GM19328 (cell line): ENCODE measurements around the gene GPRIN3.
A peak's percentile ranks its signal among the peaks of the same experiment; 100 is the strongest.
"Not testable (repeated sequence)": the region's sequence is repeated elsewhere in the genome, so short reads cannot be mapped to it uniquely, and the experiment has no call there.

Experiments used
- ATAC-seq: cut with Tn5 transposase; IDR thresholded peaks from one replicate; pipeline ENCODE4 v1.9.1; 2021; ENCODE audit warnings: mild to moderate bottlenecking, moderate library complexity; ENCODE audit not compliant: unreplicated experiment

Gene GPRIN3

DNA sequence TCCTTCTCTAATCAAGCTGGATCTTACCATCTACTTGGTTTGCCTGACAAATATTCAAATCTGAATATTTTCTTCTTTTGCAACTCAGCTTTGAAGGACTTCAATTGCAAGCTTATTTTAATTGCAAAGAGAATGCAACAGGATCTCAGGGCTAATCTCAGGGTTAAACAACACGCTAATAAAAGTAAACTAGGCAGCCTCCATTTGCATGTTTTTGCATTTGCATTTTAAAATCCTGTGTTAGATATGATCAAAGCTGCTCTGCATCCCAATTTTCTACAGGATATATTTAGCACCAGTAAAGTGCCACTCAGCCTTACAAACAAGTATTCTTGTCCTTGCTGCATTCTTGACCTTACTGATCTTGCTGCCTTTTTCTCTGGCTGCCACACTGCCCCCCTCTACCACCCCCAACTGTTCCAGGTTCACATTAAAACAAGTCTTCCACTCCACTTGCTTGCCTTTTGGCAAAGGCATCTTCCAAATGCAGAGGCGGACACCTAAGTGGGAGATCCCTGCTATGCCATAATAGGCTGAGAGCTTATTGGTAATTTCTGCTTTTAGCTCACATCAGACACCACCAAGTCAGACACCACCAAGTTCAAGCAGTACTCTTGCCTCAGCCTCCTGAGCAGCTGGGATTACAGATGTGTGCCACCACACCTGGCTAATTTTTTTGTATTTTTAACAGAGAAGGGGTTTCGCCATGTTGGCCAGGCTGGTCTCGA, 48.1 kb downstream of the GPRIN3 start:
- no peak for ATAC-seq

DNA sequence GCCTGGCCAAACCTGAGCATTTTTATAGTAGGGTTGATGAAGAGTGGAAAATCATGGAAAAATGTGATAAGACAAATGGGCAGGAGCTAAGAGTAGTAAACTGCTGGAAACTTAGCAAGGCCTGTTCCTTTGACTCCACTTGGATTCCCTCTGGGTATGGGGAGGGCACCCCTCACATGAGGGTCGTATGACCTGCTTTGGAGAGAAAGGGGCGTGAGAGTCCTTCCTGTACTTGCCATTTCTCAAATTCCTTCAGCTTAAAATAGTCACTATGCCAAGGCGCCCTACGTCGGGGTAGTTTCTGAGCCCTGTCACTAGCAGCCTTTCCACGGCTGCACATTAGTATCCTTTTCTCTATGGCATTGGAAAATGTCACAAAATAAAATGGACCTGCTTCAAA, 49.1 kb downstream of the GPRIN3 start:
- no peak for ATAC-seq

DNA sequence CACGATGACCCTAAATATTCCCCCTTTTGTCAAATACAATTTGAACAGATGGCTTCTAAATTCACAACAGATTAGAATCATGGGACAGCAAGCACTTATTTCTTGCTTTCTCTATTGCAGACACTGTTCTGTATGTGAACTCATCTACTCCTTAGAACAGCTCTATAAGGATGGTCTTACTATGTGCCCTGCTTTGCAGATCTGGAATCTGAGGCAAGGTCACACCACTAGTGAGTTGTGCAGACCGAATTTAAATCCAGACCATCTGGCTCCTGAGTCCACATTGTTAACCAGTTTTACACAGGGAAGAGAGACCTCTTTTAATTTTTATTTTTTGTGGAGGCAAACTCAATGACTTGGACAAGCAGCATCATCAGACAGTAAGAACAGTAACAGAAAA, 50.2 kb downstream of the GPRIN3 start:
- no peak for ATAC-seq

DNA sequence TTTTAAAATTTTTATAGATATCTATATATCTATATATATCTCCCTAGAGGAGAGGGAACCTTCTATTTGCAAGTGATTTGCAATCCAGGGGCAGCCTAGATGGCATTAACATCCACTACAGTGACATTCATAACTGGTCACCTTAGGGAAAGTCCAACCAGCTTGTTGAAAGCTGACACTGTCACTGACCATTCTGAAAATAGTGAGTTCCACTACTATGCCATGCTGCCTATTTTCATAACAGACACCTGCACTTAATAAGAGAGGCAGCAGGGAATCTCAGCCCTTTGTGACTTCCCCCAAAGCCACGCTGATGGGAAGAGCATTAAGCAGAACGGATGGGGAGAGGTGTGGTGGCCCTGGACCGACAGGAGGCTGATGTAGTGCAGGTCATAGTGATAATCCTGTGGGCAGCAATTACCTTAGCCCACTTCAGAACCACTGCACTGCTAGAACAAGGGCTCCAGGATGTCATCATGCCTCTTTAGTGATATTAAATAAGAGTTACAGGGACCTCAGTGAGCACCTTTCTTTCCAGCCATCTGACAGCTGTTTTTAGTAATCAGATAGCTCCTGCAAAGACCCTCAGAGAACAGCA, 51.3 kb downstream of the GPRIN3 start:
- ATAC-seq, result no peak

DNA sequence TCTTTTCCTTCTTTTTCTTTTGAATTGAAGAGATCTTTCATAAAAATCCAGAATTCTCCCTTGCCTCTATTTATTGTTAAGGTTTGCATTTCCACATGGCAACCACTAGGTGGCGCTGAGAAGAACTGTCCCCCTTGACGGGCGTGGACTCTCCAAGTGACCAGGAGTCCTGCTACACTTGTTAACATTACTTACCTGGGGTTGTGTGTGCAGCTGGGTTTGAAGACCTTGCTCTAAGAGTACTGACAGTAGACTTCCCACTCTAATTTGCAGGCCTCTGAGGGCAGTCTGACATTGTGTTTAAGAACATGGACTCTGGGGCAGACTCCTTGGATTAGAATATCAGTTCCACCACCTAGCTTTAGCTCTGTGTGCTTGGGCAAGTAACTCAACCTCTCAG, 52.8 kb downstream of the GPRIN3 start:
- no peak for ATAC-seq

DNA sequence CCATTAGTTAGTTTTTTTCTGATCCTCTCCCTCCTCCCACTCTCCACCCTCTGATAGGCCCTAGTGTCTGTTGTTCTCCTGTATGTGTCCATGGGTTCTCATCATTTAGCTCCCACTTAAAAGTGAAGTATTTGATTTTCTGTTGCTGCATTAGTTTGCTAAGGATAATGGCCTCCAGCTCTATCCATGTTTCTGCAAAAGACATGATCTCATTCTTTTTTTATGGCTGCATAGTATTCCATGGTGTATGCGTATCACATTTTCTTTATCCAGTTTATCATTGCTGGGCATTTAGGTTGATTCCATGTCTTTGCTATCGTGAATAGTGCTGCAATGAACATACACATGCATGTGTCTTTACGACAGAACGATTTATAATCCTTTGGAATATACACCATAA, 53.3 kb downstream of the GPRIN3 start:
- not testable (repeated sequence) for ATAC-seq

DNA sequence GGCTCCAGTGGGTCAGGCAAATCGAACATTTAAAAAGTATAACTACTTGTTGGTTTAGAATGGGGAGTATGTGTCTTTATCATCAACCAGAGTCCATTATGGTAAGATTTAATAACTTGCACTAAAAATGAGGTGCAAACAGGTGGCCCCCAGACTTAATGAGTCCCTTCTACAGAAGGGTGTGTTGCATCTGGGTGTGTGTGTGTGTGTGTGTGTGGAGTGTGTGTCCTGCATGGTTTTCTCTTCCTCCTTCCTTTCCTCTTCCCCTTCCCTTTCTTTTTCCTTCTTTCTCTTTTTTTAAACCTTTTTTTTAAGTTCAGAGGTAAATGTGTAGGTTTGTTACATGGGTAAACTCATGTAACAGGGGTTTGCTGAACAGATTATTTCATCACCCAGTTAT, 53.7 kb downstream of the GPRIN3 start:
- ATAC-seq, result no peak

DNA sequence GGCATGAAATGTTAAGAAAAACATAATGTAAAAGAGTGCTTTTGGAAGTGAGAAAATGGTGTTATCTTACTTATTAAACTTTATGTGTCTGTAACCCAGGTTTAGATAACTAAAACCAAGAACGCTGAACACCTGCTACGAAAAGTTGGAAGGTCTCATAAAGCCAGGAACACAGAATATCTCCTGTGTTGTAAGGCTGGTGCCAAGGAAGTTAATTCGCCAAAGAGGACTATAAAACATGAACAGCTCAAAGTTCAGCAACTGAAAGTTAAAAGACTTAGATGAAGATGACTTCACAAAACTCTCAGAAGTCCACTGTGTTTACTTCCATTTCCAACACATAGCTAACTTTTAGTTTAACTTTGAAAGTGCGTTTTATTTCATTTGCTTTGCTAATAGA, 54.3 kb downstream of the GPRIN3 start:
- ATAC-seq, result no peak

DNA sequence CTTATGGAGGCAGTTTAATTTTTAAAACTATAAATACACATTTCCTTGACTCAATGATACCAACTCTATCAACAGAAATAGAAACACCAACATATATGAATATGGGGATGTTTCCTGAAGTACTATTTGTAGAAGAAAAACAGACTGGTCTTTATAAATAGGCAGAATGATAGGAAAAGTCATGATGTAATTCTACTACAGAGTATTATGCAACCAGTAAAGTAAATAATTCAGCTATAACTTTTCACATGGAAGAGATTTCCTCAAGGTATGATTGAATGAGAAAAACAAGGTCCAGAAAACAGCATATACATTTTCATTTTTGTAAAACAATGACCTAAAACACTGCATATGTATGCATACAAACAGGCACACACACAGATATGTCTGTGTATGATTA, 56.2 kb downstream of the GPRIN3 start:
- ATAC-seq, result no peak

DNA sequence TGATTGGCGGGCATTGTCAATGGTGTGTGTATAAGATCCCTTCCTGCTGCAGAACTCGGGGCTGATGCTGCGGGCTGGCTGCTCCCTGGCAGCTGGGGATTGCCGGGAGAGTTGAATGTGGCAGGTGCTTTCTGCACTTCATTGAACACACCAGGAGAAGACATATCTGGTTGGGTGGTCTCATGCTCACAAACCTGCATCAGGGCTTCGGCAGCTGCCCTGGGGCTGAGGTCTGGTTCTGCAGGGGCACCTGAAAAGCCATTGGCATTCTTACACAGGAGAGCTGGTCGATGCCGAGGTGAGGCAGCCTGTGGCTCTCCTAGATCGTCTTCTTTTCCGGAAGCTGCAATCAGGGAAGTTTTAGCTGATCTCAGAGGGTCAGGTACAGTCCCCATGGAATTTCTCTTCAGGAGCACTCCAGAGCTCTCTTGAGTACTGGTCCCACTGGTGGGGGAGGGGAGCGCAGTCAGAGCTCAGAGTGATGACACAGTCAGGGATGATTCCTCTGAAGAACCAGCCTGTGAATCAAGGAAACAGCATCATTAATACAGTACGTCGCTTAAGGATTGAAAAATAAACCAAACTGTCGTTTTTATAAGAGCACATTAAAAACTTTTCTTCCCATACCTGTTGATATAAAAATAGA, 57.8 kb downstream of the GPRIN3 start:
- ATAC-seq, result no peak

DNA sequence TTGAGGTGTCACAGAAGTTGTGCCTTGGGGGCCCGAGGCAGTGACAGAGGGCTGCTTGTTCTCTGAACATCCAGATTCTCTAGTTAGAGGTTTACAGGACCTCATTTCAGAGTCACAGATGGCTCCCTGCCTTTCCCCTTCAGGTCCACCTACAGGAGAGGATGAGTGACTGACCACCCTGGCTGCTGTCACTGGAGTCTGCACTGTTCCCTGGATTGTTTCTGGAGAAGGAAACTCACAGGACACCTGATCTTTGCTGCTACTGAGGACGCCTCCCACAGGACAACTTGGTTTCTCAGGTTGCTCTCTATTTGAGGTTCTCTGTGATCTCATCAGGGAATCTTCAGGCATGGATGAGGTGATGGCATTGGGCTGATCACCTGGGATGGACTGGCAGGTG, 58.3 kb downstream of the GPRIN3 start:
- no peak for ATAC-seq

DNA sequence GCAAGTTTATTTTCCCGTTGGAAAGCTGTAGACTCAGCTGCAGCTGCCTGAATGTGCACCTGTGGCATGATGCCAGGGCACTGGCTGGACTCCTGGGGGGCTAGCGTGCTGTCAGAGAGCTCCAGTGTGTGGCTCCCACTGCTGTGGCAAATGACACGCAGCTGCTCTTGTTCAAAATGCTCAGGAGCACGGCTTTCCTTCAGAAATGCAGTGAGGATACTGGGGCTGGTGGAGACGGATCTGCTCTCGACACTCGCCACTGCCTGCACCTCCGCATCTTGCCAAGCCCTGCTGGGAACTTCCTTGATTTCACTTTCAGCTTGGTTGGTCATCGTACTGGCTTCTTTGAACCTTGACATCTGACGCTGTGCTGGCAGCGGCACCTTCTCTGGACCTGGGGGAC, 58.7 kb downstream of the GPRIN3 start:
- no peak for ATAC-seq

DNA sequence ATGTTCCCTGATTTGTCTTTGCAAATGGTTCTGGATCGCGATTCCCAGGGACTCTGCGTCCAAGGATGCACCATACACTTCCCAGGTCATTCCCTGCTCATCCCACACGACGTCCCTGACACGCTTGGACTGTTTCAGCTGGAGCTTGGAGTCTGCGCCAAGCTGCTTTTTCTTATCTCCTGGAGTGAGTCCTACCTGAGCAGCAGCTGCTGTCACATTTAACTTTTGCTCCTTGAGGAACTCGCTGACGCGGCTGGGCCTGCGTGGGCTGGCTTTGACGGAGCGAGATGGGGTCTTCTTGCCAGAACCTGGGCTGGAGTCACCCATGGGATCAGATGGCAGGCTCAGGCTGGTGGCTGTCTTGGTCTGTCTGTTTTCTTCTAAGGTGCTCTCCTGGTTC, 59.6 kb downstream of the GPRIN3 start:
- ATAC-seq, result no peak

DNA sequence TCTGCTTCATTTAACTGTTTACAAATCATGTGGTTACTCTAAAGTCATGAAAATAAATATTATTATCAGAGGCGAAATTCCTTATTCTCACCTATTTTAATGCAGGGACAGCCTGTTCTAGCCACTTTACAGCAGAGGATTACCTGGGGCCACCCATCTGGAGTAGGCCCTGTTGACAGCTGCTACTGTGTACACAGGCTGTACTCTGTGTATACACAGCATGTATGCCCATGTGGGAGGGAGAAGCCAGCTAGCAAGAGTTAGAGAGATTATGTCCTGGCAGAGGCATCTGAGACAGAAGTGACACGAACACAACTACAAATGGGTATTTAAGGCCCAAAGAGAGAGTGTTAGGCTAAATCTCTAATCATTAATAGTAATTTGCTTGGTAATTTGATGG, 62.1 kb downstream of the GPRIN3 start:
- no peak for ATAC-seq

DNA sequence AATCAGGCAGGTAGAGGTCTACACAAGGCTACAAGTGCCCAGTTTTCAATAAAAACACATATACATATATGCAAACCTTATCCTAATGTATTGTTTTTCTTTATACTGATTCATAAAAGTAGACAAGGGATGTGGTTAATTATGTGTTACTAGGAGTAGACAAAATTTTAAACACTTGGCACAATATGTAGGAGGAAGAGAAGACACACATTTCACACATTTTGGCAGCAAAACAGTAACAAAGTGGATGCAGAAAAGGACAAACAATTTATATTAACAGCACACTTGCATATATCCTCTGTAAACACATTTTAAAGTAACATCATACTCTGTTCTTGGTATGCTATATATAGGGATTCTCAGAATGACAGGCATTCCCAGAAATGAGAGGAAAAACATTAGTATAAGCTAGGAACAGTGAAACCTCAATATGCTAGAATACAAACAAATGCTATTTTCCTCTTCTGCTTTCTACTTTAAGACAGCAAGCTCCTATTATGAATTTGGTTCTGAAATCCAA, 63.8 kb downstream of the GPRIN3 start:
- ATAC-seq, result no peak

DNA sequence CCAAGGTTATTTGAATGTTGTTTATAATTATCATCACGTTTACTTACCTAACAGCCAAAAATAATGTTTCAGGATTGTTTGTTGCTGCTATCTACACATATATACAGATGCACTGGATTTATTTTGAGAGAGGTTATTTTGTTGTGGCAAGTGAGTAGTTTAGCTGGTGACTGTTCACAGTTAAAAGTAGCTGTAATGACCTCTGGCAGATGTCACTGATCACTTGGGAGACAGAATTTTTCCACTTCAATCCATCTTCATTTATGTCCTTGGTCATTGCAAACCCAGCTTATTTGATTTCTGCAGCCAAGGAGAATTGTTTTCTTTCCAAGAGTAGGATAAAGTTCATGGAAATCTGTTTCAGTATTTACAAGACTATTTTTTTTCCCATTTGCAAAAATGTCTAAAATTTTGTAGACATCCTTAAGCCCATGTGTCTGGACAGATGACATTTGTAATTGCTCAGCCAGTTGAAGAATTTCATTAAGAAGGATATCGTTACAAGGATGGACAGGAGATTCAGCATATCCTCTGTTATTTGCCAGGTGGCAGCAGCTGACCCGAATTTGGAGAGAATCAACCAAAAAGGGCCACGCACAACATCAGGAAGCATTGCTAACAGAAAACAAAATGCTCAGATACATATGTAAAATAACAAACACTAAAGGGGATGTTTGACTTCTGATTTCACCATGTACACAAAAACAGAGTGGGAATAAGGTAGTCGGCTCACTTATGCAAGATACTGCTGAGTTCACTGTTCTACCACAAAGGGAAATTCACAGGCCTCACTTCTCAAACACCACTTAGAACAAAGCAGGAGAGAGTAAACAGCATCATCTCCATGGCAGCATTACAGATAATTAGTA, 64.5 kb downstream of the GPRIN3 start:
- ATAC-seq, result no peak

DNA sequence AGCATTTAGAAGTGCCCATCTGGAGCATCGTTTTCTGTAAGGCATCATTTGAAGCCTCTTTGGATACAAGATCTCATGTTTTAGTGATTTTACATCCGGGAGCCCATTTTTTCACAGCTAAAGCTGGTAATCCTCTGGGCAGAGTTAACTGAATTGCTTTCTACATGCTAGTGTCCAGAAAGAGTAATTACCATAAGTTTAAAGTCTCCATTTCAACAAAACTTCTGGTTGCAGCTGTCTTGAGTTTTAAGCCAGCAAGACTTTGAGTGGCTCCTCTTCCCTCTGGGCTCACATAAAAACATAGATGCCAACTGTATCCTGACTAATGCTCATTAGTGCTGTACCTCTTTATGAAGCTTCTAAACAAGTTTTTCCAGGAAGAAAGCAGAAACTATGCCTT, 65.4 kb downstream of the GPRIN3 start:
- no peak for ATAC-seq

DNA sequence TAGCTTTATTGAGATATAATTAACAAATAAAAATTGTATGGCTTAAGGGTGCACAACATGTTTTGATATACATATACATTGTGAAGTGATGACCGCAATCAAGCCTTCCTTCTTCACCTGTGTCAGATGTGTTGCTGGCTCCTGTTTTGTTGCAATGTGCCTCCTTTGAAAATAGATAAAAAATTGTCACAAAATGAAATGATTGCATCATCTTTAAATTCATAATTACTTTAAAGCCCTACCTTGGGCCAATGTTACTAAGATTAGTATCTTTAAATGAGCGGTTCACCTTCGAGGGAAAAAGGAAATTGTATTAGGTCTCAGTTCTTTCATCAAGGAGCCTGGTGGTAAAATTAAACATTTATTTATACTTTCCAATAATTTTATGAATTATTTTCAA, 77.3 kb downstream of the GPRIN3 start:
- ATAC-seq, result no peak

DNA sequence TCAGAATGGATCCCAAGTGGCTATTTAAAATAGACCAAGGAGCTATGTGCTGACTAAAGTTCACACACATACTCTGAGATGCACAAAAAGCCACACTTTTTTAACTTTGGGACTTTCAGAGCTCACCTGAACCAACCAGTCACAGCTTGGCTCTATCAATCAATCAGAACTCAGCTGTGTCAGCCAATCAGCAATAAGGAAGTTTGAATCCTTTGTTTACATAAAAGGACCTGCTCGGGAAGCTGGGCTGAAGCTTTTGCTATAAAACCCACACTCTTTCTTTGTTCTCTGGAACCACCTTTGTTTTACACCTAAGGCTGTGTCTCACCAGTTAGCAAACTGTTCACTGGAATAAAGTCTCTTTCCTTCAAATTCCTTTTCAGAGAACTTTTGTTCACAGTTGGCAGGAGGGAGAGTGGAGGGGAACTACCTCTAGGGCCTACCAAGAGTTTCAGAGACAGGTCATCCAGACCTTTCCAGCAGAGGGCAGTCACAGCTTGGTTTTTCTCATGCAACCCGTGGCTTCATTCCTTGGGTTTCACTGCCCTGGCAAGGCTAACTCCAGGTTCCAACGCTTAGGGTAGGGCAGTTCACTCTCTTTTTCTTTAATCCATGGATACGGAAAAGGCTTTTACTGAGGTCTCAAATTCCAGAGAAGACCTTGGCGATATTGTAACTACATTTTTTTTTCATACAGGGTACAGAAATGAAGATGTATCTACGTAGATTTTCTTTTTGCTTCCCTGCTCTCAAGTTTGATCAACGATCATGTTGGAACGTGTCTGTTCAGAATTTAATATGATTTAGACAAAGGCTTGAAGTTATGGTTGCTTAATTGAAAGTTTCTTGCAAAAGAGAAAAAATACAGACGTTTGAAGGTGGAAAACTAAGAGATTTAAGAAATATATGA, 80.7 kb downstream of the GPRIN3 start:
- ATAC-seq, result peak; percentile 84

DNA sequence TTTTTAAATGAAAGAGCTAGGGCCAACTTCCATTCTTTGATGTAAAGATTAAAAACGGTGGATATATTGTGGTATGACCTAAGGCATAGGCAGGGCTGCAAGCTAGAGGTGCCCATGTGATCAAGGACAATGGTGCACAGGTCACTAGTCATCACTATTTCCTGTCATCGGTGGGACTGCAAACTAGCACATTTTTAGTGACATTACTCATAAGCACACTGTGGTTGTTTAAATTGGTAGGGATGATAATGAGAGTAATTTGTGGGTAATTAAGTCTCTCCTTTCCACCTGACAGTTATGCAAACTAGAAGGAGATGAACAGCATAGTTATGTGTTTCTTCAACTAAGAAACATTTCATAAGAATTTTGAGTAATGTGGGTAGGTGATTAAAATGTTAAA, 85.4 kb downstream of the GPRIN3 start:
- no peak for ATAC-seq
